GM18519 (cell line): Measurements from ENCODE around the gene LILRB1.
"Not testable (repeated sequence)": the region's sequence is repeated elsewhere in the genome, so short reads cannot be mapped to it uniquely, and the experiment has no call there.

ENCODE experiments used
- ATAC-seq: cut with Tn5 transposase; IDR thresholded peaks from one replicate; pipeline ENCODE4 v1.9.1; 2021; ENCODE audit warnings: mild to moderate bottlenecking, moderate library complexity; ENCODE audit not compliant: unreplicated experiment, low FRiP score

The LILRB1 gene

DNA sequence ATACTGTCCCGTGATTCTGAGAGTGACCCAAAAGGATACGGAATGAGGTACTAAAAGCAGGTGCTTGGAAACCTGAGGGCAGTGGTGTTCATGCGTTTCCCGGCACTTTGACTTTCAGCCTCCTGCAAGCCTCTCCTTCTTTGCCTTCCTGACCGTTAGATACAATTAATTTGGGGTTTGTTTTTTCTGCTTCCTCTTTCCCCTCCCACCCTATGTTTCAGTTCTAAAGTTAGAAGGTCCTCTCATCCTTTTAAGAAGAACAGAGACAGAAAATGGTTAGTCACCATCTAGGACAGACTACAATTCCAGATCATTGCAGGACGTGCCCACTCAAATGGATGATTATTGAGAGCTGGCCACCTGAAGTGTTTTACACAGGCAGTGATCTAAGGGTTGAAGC lies 30.7 kb downstream of the LILRB1 start:
- no peak for ATAC-seq

DNA sequence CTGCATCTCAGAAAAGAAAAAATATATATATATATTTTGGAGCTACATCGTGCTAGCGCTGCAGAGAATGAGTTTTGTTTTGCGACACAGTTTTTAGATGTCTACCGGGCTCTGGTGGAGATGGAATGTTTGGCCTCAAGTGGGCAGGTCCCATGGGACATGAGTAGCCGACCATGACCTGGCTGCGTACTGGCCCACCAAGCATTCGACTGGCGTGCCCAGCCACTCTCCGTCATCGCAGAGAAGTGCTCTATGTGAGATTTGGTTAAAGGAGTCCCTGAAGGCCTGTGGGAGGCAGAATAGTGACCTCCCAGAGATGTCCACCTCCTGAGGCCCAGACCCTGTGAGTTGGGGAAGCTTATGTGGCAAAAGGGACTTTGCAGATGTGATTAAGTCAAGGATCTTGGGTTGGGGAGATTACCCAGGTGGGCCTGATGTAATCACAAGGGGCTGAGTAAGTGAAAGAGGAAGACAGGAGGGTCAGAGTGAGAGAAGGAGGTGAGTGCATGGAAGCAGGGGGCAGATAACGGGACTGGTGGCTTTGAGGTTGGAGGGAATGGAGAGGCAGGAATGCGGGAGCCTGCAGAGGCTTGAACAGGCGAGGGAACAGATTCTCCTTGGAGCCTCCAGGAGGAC lies 31.7 kb downstream of the LILRB1 start:
- ATAC-seq: no peak

DNA sequence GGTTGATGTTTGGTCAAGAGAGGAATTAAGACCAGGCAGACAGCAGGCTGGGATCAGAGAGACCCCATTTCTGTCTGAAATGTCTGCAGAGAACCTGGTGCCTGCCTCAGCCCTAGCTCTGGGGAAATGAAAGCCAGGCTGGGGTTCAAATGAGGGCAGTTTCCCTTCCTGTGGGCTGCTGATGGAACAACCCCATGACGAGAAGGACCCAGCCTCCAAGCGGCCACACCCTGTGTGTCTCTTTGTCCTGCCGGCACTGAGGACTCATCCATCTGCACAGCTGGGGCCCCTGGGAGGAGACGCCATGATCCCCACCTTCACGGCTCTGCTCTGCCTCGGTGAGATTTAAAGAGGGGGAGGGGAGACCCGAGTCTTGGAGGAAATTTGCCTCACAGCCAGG lies 32.4 kb downstream of the LILRB1 start, which contains the start of gene LILRB4:
Gene LILRB4, plus strand, starts transcription at position 256 of the 400 bp plus-strand sequence. Its CDS starts 49 bp downstream, at position 305.
- no peak for ATAC-seq

DNA sequence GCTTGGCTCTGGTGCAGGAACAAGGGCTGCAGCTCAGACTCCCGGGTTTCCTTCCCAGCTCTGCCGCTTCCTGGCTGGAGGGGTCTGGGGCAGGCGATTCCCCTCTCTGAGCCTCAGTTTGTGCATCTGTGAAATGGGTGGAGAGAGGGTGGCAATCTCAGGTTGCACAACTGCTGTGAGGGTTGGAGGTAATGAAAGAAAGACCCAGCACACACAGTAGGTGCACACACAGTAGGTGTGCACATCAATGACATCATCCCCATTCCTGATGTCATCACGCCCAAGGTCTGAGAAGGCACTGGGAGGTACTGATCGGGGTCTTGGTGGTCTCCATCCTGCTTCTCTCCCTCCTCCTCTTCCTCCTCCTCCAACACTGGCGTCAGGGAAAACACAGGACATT lies 35.2 kb downstream of the LILRB1 start:
- no peak for ATAC-seq

DNA sequence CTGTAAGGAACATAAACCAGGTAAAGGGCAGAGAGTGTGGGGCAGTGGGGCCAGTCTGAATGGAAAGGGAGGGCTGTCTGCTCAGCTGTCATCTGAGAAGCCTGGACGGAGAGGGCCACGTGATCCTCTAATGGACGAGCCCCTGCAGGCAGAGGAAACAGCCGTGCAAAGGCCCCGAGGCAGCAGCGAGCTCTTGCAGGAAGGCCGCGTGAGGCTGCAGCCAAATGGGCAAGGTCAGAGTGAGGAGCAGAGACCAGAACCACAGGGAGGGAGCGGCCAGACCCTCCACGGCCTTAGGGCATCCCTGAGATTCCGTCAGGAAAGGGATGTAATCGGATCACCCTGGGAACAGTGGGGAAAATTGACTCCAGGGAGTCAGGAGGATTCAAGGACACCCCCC lies 36.9 kb downstream of the LILRB1 start:
- no peak for ATAC-seq

DNA sequence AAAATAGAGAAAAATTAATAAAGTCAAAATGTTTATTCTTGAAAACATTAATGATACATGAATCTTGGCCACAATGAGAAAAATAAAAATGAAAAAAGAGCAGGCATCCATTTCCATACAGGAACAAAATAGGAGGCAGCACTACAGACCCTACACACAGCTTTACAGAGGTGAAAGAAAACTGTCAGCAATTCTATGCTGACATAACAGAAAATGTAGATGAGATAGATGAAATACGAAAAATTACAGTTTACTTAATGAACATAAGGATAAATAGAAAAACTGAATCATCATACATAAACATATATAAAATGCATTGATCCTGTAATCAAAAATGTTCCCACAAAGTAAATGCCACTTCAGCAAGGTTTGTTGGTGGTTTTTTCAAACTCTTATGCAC lies 38.1 kb downstream of the LILRB1 start:
- no peak for ATAC-seq

DNA sequence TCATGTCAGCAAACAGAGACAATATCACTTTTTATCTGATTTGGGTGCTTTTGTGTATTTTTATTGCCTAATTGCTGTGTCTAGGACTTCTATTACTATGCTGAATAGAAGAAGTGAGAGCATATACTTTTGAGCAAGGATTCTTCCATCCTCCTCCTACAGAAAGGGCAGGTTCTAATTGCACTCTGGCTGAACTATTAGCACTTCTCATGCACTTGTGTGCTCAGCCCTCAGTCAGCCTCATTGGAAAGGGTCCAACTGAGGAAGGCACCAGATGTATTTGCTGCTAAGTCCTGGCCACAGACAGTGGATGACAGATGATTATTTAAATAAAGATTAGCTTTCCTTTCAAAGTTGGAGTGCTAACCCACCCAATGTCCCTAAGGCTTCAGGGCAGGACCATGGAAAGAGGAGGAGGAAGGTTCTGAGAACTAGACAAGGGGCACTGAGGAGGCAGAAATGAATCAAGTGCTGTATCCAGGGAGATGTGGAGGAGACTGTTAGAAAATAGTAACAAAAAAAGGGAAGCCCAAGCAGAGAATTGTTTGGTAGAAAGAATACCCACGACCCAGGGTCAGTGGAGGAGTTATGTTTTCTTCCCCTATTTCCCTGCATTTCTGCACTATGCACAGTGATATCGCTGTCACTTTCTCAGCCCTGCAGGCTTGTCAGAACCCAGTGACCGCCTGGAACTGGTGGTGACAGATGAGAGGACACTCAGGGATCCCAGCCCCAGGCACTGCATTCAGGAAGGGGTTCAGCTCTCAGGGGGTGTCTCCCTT lies 40.5 kb downstream of the LILRB1 start:
- ATAC-seq: no peak

DNA sequence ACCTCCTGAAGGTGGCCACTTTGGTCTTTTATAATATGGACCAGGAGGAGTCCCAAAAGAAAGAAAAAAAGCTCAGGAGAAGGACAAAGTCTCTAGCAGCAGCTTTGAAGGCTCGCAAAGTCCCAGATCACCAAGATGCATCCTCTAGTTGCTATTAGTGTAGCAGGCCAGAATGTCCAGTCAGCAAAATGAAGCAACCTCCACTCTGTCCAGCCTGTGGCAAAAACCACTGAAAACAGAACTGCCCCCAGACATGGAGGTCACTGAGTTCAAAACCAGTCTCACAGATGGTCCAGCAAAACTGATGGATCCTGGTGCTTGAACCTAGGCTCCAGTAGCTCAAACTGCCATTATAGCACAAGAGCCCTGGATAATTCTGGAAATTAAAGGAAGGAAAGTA lies 42.9 kb downstream of the LILRB1 start:
- no peak for ATAC-seq

DNA sequence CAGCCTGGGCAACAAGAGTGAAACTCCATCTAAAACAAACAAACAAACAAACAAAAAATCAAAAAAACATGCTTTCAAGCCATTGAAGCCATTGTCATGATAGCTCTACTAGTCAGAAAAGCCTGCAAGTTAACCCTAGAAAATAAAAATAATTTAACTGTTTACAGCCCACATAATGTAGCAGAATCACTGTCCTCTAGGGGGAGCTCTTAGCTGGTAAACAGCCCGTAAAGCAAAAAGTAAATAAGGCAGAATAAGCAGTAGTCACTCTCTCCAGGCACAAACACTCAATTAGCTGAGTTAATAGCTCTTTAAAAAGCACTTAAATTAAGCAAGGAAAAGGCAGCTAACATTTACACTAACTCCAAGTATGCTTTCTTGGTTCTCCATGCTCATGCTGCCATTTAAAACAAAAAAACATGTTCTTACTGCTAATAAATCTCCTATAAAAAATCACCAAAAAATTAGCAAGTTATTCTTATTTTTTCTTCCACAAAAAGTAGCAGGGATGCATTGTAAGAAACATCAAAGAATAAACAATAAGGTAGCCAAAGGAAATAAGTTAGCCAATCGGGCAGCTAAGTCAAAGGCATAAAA lies 43.8 kb downstream of the LILRB1 start:
- ATAC-seq: no peak

DNA sequence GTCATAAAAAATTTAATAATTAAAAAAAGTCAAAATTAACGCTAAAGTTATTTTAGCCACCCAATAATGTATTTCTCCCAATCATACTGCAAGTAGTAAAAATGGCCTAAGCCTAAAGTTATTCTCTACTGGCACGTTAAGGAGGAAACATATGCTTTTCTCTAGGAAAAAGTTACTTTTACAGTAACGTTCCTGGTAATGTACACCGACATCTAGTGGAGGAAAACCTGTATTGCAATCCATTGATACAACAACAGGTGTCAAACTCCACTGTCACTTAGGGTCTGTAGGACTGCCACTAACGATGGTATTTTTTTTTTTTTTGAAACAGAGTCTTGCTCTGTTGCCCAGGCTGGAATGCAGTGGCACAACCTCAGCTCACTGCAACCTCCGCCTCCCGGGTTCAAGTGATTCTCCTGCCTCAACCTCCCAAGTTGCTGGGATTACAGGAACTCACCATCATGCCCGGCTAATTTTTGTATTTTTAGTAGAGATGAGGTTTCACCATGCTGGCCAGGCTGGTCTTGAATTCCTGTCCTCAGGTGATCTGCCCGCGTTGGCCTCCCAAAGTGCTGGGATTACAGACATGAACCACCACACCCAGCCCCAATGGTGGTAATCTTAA lies 46.0 kb downstream of the LILRB1 start:
- ATAC-seq: not testable (repeated sequence)

DNA sequence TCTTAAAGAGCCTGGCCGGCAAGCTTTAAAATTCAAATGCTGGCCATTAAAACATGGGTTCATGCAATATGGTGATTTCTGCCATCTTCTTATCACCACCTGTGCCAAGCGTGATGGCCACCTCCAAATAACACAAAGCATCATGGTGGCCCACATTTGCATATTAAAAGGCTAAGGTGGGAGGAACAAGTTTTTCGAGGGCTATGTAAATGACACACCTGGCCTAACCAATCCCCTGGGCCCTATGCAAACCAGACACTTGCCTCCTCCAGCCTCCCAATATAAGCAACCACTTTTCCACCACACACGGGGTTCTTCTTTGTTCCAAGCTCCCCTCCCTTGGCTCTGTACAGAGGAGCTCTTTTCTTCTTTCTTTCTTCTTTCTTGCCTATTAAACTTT lies 46.9 kb downstream of the LILRB1 start:
- no peak for ATAC-seq

DNA sequence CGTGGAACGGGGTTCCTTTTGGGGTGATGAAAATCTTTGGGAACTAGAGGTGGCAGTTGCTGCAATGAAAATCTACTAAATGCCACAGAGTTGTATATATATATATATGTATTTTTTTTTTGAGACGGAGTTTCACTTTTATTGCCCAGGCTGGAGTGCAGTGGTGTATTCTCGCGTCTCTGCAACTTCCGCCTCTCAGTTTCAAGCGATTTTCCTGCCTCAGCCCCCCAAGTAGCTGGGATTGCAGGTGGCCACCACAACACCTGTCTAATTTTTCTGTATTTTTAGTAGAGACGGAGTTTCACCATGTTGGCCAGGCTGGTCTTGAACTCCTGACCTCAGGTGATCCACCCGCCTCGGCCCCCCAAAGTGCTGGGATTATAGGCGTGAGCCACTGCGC lies 51.3 kb downstream of the LILRB1 start:
- ATAC-seq: not testable (repeated sequence)

DNA sequence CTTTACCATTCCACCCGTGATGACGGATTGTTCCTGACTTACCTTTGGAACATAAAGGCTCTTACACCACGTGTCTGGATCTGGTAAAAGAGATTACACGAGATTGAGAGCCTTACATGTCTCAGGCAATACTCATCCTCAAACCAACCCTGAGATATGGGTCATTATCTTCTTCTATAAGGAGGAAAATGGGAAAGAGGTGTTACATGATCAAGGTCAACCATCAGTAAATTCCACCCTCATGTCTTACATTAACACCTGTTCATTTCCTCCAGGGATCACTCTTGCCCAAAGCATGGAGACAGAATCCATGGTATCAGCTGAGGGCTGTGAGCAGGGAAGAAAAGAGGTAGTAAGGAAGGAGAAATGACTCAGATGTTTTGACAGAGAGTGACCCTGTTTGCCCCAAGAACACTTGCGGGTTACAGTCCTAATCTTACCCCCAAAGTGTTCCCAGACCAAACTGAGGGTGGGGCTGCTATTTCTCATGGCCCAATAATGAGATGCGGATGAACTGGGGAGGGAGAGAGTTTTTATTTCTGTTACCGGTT lies 52.1 kb downstream of the LILRB1 start:
- no peak for ATAC-seq

DNA sequence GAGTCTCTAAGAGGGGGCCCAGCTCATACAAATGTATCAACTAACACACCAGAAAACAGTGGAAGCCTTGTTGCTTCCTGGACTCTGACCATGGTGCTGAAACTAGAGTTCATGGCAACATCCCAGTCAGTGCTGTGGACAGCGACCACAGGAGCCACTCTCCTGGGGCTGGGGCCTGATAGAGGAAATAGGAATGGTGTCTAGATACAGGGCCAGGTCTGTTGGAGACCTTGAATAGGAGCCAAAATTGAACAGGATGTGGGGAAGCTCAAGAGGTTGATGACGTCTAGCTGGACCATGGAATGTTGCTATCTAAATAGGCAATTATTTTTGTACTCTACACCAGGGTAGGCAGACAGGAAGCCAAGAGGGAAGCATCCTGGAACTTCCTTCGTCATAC lies 54.2 kb downstream of the LILRB1 start:
- no peak for ATAC-seq
